A549 (cell line): ENCODE measurements around the gene CD80. TPM values are rescaled to one million over a fixed set of nuclear protein-coding genes. Genes with fewer than 3 reads are reported as not detected.

Source experiments
- ATAC-seq, 2 experiments: fragments of 200-7000 bp in 1 of 2; fragments of >200 bp in 1 of 2; cut with Nextera tagmentation in 1 of 2; cut with Tn5 transposase in 1 of 2; 3 replicates each; pipeline versions ENCODE4 v1.8.0 to v1.9.1; 2018 to 2020; ENCODE audit warnings: mild to moderate bottlenecking in 1 of 2, moderate library complexity in 1 of 2
- CTCF ChIA-PET: fragments of 300-600 bp; sonication (Branson Sonifier 250); formaldehyde crosslinking; extraction: SDS; loops from one replicate; lab custom pipeline; 2021; ENCODE audit warnings: antibody characterized with exemption, inconsistent platforms; lab: Yijun Ruan, JAX
- POLR2A ChIA-PET: fragments of 350-600 bp; formaldehyde crosslinking; extraction: SDS; loops from one replicate; lab custom pipeline; 2021; ENCODE audit warnings: antibody characterized with exemption, inconsistent platforms; lab: Yijun Ruan, JAX
- DNase-seq, 2 experiments: peaks; one replicate each; pipeline versions ENCODE4 v3.0.0 to v3.0.0-alpha.2; 2011 to 2016; ENCODE audit warnings: low read depth in 1 of 2, low spot score in 1 of 2
- FAIRE-seq: peaks from 2 replicates; lab custom pipeline; 2011; peaks lifted over from hg19 to GRCh38; lab: Jason Lieb, UNC
- H3K27ac ChIP-seq, 2 experiments: fragments of >200 bp; sonication (Bioruptor Twin); formaldehyde crosslinking; 3 replicates each; pipeline ENCODE4 v1.5.1; 2016 to 2017
- H3K4me1 ChIP-seq: fragments of >200 bp; sonication (Bioruptor Twin); formaldehyde crosslinking; 3 replicates; pipeline ENCODE4 v1.6.1; 2016
- H3K4me2 ChIP-seq: fragments of >200 bp; sonication (Bioruptor Twin); formaldehyde crosslinking; 3 replicates; pipeline ENCODE4 v1.6.1; 2016
- H3K4me3 ChIP-seq: fragments of >200 bp; sonication (Bioruptor Twin); formaldehyde crosslinking; 3 replicates; pipeline ENCODE4 v1.5.1; 2016
- H3K9me3 ChIP-seq: fragments of >200 bp; sonication (Bioruptor Twin); formaldehyde crosslinking; 3 replicates; pipeline ENCODE4 v1.6.1; 2016
- CHD4 ChIP-seq: fragments of 200-600 bp; sonication (generic); IDR thresholded peaks from 2 replicates; pipeline ENCODE4 v1.6.1; 2016; ENCODE audit warnings: antibody characterized with exemption, mild to moderate bottlenecking, borderline replicate concordance
- EHF ChIP-seq: fragments of 250-450 bp; sonication (Bioruptor Pico); IDR thresholded peaks from 2 replicates; pipeline ENCODE4 v1.5.0; 2020; ENCODE audit warnings: mild to moderate bottlenecking
- EHMT2 ChIP-seq: fragments of 200-600 bp; sonication (generic); IDR thresholded peaks from 2 replicates; pipeline ENCODE4 v1.6.1; 2016; ENCODE audit warnings: antibody characterized with exemption, low read depth, mild to moderate bottlenecking, moderate library complexity
- FOSB ChIP-seq: fragments of 250-450 bp; sonication (Bioruptor Pico); IDR thresholded peaks from 2 replicates; pipeline ENCODE4 v1.5.0; 2020; ENCODE audit warnings: mild to moderate bottlenecking, moderate library complexity
- FOSL2 ChIP-seq, 2 experiments: fragments of 450-650 bp in 1 of 2; fragments of >200 bp in 1 of 2; sonication (Bioruptor Twin) in 1 of 2; formaldehyde crosslinking; IDR thresholded peaks; 2 replicates each; pipeline versions ENCODE4 v1.5.0 to v1.6.1; 2016 to 2020; ENCODE audit warnings: mild to moderate bottlenecking in 1 of 2, moderate library complexity in 1 of 2
- FOXS1 ChIP-seq: fragments of 250-450 bp; sonication (Bioruptor Pico); IDR thresholded peaks from 2 replicates; pipeline ENCODE4 v1.5.0; 2020; ENCODE audit warnings: mild to moderate bottlenecking, moderate library complexity
- GATA3 ChIP-seq: IDR thresholded peaks from 2 replicates; pipeline ENCODE4 v1.6.1; 2012; ENCODE audit warnings: borderline replicate concordance
- JUNB ChIP-seq: fragments of >200 bp; sonication (Bioruptor Twin); formaldehyde crosslinking; IDR thresholded peaks from 2 replicates; pipeline ENCODE4 v1.6.1; 2016
- KDM1A ChIP-seq: fragments of 200-600 bp; sonication (generic); IDR thresholded peaks from 2 replicates; pipeline ENCODE4 v1.6.1; 2016; ENCODE audit warnings: low read depth, mild to moderate bottlenecking
- KDM5A ChIP-seq: fragments of 200-600 bp; sonication (generic); IDR thresholded peaks from 2 replicates; pipeline ENCODE4 v1.6.1; 2016; ENCODE audit warnings: antibody characterized with exemption, mild to moderate bottlenecking
- MAZ ChIP-seq: fragments of 150-350 bp; IDR thresholded peaks from 2 replicates; pipeline ENCODE4 v1.6.1; 2014; ENCODE audit warnings: antibody characterized with exemption, low read depth, low read length, borderline replicate concordance
- MYC ChIP-seq: IDR thresholded peaks from 2 replicates; pipeline ENCODE4 v1.6.1; 2012; ENCODE audit warnings: mild to moderate bottlenecking, inconsistent platforms, low read length, improper control_type of control experiment, borderline replicate concordance
- NPAS2 ChIP-seq: fragments of 250-450 bp; sonication (Bioruptor Pico); IDR thresholded peaks from 2 replicates; pipeline ENCODE4 v1.8.0; 2022; ENCODE audit warnings: mild to moderate bottlenecking, moderate library complexity, borderline replicate concordance
- NR3C1 ChIP-seq: fragments of >200 bp; sonication (Bioruptor Twin); formaldehyde crosslinking; IDR thresholded peaks from 3 replicates; pipeline ENCODE4 v1.6.1; 2017
- PHF8 ChIP-seq: fragments of 200-600 bp; sonication (generic); IDR thresholded peaks from 2 replicates; pipeline ENCODE4 v1.6.1; 2016; ENCODE audit warnings: low read depth, mild to moderate bottlenecking, antibody characterized with exemption, moderate library complexity, borderline replicate concordance
- POLR2AphosphoS2 ChIP-seq: conservative IDR thresholded peaks from 2 replicates; pipeline ENCODE4 v1.6.1; 2012; ENCODE audit warnings: low read length, improper control_type of control experiment, inconsistent platforms
- RARB ChIP-seq: fragments of 250-450 bp; sonication (Bioruptor Pico); IDR thresholded peaks from 2 replicates; pipeline ENCODE4 v1.8.0; 2021; ENCODE audit warnings: mild to moderate bottlenecking, moderate library complexity
- ZFP36 ChIP-seq: fragments of 450-650 bp; IDR thresholded peaks from 2 replicates; pipeline ENCODE4 v1.6.1; 2014; ENCODE audit warnings: borderline replicate concordance; ENCODE audit not compliant: partially characterized antibody
- ZNF302 ChIP-seq: fragments of 250-450 bp; sonication (Bioruptor Pico); IDR thresholded peaks from 2 replicates; pipeline ENCODE4 v1.9.0; 2021; ENCODE audit warnings: inconsistent platforms, mild to moderate bottlenecking, moderate library complexity
- WGBS: methylation state at CpG from one replicate; pipeline ENCODE4 v1.1.6; 2017; ENCODE audit errors: missing lambda C conversion rate; 5-methylcytosine and 5-hydroxymethylcytosine counted together
- polyA plus RNA-seq, 4 experiments: library from polyadenylated mRNA; depleted of rRNA in 3 of 4; stranded (reverse); fragments of >200 nt; fragmentation: RNase III in 1 of 4; extraction: RNeasy Plus Mini Kit Qiagen cat#74134 plus additional on column Dnase treatment in 1 of 4; gene quantifications; 2 replicates in 3 of 4; 3 replicates in 1 of 4; pipeline ENCODE4 v1.2.3, GENCODE V29; 2011 to 2017
- TF ChIP-seq, protein P1 (sequence below): fragments of >200 bp; sonication (Bioruptor Twin); formaldehyde crosslinking; IDR thresholded peaks from 2 replicates; pipeline ENCODE4 v1.6.1; 2016
- TF ChIP-seq, protein P2 (sequence below): fragments of 200-600 bp; sonication (generic); IDR thresholded peaks from 2 replicates; pipeline ENCODE4 v1.6.1; 2016; ENCODE audit warnings: antibody characterized with exemption, mild to moderate bottlenecking, moderate library complexity
- TF ChIP-seq, protein P3 (sequence below): fragments of >200 bp; sonication (Bioruptor Twin); formaldehyde crosslinking; IDR thresholded peaks from 3 replicates; pipeline ENCODE4 v1.6.1; 2016

CD80 gene
- polyA plus RNA-seq, 2 of the 4 experiments (the other 2 are of a cell fraction): 0.08 TPM; not detected in 1

DNA sequence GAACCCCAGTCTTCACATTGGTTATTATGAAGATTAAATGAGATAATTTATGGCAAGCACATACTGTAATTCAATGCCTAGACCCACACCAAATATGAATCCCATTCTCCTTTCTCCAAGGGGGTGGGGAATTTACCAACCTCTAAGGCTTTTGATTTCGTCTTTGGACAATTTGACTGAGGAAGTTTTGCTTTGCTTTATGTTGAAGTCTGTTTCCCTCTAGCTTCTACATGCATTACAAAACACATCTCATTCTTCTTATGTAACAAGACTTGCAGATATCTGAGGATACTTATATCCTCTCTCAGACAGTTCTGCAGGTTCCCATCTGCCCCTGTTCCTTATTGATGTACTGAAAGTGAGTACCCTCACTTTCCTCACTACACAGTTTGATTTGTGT is 12.2 kb downstream of the CD80 start (continued):
- TF ChIP-seq ZFP36 (no peak), CHD4 (no peak), ZNF302 (no peak), MAZ (no peak), POLR2AphosphoS2 (no peak)

DNA sequence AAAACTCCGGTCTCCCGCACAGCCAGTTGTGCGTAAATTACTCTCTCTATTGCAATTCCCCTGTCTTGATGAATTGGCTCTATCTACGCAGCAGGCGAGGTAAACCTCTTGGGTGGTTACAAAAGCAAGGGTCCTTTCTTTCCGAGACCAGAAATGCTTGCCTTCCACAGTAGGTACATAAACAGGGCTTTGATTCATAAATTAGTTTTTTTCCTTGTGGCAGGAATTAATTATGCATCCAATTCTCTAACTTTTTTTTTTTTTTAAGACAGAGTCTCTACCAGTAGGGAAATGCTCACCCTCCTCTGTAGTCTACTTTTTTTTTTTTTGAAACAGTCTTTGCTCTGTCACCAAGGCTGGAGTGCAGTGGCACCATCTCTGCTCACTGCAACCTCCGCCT is 16.3 kb downstream of the CD80 start:
- DNase-seq (no peak), ATAC-seq (no peak), FAIRE-seq (no peak)
- Histone ChIP-seq H3K4me1 (no peaks in the 10 kb centered on the region), H3K4me3 (no peak overlapping the region), H3K9me3 (0 out of 3 replicates have a peak, but pooled peaks cover 3% of the 10 kb centered on the region), H3K27ac (no peak overlapping the region), H3K4me2 (no peak overlapping the region)
- WGBS: 88% methylated on average over 7 of the region's 7 CpGs
- TF ChIP-seq FOXS1: no peak
- TF ChIP-seq, protein P1, sequence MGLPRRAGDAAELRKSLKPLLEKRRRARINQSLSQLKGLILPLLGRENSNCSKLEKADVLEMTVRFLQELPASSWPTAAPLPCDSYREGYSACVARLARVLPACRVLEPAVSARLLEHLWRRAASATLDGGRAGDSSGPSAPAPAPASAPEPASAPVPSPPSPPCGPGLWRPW: no peak
- no peak for TF ChIP-seq NPAS2 (CRISPR knock-in tag)
- TF ChIP-seq, protein P2, sequence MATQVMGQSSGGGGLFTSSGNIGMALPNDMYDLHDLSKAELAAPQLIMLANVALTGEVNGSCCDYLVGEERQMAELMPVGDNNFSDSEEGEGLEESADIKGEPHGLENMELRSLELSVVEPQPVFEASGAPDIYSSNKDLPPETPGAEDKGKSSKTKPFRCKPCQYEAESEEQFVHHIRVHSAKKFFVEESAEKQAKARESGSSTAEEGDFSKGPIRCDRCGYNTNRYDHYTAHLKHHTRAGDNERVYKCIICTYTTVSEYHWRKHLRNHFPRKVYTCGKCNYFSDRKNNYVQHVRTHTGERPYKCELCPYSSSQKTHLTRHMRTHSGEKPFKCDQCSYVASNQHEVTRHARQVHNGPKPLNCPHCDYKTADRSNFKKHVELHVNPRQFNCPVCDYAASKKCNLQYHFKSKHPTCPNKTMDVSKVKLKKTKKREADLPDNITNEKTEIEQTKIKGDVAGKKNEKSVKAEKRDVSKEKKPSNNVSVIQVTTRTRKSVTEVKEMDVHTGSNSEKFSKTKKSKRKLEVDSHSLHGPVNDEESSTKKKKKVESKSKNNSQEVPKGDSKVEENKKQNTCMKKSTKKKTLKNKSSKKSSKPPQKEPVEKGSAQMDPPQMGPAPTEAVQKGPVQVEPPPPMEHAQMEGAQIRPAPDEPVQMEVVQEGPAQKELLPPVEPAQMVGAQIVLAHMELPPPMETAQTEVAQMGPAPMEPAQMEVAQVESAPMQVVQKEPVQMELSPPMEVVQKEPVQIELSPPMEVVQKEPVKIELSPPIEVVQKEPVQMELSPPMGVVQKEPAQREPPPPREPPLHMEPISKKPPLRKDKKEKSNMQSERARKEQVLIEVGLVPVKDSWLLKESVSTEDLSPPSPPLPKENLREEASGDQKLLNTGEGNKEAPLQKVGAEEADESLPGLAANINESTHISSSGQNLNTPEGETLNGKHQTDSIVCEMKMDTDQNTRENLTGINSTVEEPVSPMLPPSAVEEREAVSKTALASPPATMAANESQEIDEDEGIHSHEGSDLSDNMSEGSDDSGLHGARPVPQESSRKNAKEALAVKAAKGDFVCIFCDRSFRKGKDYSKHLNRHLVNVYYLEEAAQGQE: no peak
- no peak for TF ChIP-seq KDM1A
- no peak for TF ChIP-seq FOSB (CRISPR knock-in tag)
- POLR2A ChIA-PET: interaction anchor here (0.7 kb wide), 1 partner anchor 36 kb away, joined by 3 read pairs; no protein-coding TSS in a partner anchor
- CTCF ChIA-PET: interaction anchor here (0.7 kb wide), 1 partner anchor 44 kb away, joined by 4 read pairs; no protein-coding TSS in a partner anchor

DNA sequence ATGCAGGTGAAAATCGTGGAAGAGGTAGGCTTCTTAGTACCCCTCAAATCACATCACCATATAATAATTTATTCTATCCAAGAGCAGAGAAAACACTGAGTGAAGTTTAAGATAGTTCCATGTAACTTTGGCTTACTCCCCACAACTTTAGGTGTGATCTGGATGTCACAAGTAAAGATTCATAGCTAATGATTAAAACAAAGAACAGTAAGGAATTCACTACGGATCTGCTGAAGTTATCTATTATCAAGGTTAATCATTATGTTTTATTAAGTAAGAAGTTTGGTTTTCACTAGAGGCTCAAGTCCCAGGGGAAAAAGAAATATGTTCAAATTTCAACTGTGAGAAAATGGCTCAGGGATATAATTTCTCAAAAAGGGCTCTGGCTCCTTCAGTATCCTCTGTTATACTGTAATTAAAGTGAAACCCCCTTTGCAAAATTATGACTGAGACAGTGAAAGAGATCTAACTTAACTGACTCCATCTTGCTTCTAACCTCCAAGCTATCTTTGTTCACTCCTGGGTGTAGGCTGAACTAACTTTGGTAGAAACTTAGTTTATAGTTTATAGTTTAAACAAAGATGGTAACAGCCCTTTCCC is 17.1 kb downstream of the CD80 start:
- Histone ChIP-seq H3K27ac (no peak overlapping the region), H3K4me1 (no peaks in the 10 kb centered on the region), H3K9me3 (0 out of 3 replicates have a peak, but pooled peaks cover 3% of the 10 kb centered on the region), H3K4me3 (no peak overlapping the region), H3K4me2 (no peak overlapping the region)
- POLR2A ChIA-PET: no interaction called here
- TF ChIP-seq EHMT2: no peak
- no peak for TF ChIP-seq NR3C1
- TF ChIP-seq JUNB: no peak
- no peak for TF ChIP-seq FOSB (CRISPR knock-in tag)
- TF ChIP-seq, protein P3, sequence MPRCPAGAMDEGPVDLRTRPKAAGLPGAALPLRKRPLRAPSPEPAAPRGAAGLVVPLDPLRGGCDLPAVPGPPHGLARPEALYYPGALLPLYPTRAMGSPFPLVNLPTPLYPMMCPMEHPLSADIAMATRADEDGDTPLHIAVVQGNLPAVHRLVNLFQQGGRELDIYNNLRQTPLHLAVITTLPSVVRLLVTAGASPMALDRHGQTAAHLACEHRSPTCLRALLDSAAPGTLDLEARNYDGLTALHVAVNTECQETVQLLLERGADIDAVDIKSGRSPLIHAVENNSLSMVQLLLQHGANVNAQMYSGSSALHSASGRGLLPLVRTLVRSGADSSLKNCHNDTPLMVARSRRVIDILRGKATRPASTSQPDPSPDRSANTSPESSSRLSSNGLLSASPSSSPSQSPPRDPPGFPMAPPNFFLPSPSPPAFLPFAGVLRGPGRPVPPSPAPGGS: no peak
- no peak for TF ChIP-seq PHF8
- TF ChIP-seq MYC: no peak
- no peak for TF ChIP-seq GATA3
- no peak for TF ChIP-seq EHF
- no peak for TF ChIP-seq FOSL2 (IDR thresholded peaks at IDR 0.05)
- no peak for TF ChIP-seq FOSL2 (CRISPR knock-in tag; IDR thresholded peaks at IDR 0.05)
- TF ChIP-seq RARB (CRISPR knock-in tag): no peak
- TF ChIP-seq KDM5A: no peak
- no peak for TF ChIP-seq CHD4
- no peak for ATAC-seq
- no peak for DNase-seq
- WGBS: 3% methylated on average over 2 of the region's 2 CpGs
- CTCF ChIA-PET: no interaction called here
- FAIRE-seq: no peak
